Testis (tissue), 2 donors: Measurements from ENCODE around the gene RALGPS1.

Experiments used
- CTCF ChIP-seq, 3 experiments: fragments of 450-650 bp in 2 of 3; fragments of 200-600 bp in 1 of 3; sonication (generic) in 1 of 3; IDR thresholded peaks; one replicate each; pipeline ENCODE4 v1.5.1; 2016 to 2019; ENCODE audit warnings: antibody characterized with exemption in 3 of 3, mild to moderate bottlenecking in 2 of 3, moderate library complexity in 1 of 3
- POLR2A ChIP-seq: fragments of 450-650 bp; IDR thresholded peaks from one replicate; pipeline ENCODE4 v1.6.1; 2017; ENCODE audit warnings: antibody characterized with exemption, mild to moderate bottlenecking, moderate library complexity

GRCh38 chr9:127087836-127088235 is 173.3 kb downstream of the RALGPS1 start:
- TF ChIP-seq CTCF (IDR thresholded peaks at IDR 0.05) (no peak), POLR2A (no peak)
